Measurements from ENCODE around the gene NTNG1.

- TF ChIP-seq CTCF (conservative IDR thresholded peaks at IDR 0.05; ENCODE audit: low read depth, low read length) (no peak), MAFK (IDR thresholded peaks at IDR 0.05; ENCODE audit: low read depth, low read length) (no peak), MXI1 (IDR thresholded peaks at IDR 0.05; ENCODE audit: borderline replicate concordance, low read depth, low read length) (no peak), POLR2A (IDR thresholded peaks at IDR 0.05; ENCODE audit: low read depth, low read length) (no peak), SMC3 (IDR thresholded peaks at IDR 0.05; ENCODE audit: low read depth, low read length) (no peak), CEBPB (IDR thresholded peaks at IDR 0.05; ENCODE audit: low read depth, low read length) (no peak), USF2 (IDR thresholded peaks at IDR 0.05; ENCODE audit: low read depth, low read length) (no peak), BHLHE40 (IDR thresholded peaks at IDR 0.05; ENCODE audit: low read depth, low read length) (no peak), RAD21 (IDR thresholded peaks at IDR 0.05; ENCODE audit: low read length) (no peak), FOS (IDR thresholded peaks at IDR 0.05; ENCODE audit: low read depth, low read length) (no peak), CHD1 (IDR thresholded peaks at IDR 0.05; ENCODE audit: low read depth, low read length) (no peak), ELK1 (IDR thresholded peaks at IDR 0.05; ENCODE audit: borderline replicate concordance, low read depth, low read length) (no peak), RFX5 (IDR thresholded peaks at IDR 0.05; ENCODE audit: low read depth, low read length) (no peak), RCOR1 (IDR thresholded peaks at IDR 0.05; ENCODE audit: insufficient replicate concordance, low read length) (no peak)
These were observed 40.6 kb downstream of the NTNG1 start for GRCh38 chr1:107181253-107181969.

Measured in IMR-90 (cell line).